Measurements from ENCODE around the gene APCDD1.
"Not testable (repeated sequence)": the region's sequence is repeated elsewhere in the genome, so short reads cannot be mapped to it uniquely, and the experiment has no call there.

The APCDD1 gene

DNA sequence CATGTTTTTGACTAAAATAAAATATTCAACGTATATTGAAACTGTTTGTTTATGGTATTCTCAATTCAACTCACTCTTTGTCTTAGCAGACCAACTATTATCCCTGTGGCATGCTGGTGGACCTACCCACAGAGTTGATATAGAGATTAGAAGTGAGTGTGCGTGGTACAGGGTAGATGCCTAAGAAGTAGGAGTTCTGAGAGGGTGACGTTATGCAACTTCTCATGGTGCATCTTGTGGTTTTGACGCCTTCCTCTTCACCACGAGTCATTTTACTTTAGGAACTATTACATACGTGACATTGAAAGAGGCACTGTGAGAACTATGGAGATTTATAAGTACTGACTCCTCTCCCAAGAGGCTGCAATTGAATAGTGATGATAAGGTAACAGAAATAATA, 44.8 kb downstream of the APCDD1 start:
- peak; percentile 55 for DNase-seq

GRCh38 chr18:10500038-10500437, 45.6 kb downstream of the APCDD1 start:
- DNase-seq, result no peak

DNA sequence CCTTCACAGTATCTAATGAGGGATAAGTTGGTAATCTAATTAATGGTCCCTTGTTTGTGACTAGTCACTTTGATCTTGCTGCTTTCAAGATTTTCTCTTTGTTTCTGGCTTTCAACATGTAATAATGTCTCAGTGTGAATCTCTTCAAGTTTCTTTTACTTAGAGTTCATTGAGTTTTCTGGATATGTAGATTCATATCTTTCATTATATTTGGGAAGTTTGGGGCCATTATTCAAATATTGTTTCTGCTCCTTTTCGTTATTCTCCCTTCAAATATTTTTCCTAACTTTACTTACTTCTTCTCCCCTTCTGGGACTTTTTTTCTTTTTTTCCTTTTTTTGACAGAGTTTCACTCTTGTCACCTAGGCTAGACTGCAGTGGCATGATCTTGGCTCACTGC, 50.3 kb downstream of the APCDD1 start:
- no peak for DNase-seq

DNA sequence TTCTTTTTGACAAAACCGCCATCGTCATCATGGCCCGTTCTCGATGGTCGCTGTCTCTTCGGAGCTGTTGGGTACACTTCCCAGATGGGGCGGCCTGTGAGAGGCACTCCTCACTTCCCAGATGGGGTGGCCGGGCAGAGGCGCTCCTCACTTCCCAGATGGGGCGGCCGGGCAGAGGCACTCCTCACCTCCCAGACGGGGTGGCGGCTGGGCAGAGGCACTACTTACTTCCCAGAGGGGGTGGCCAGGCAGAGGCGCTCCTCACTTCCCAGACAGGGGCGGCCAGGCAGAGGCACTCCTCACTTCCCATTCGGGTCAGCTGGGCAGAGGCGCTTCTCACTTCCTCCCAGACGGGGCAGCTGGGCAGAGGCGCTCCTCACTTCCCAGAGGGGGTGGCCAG, 51.5 kb downstream of the APCDD1 start:
- DNase-seq, result not testable (repeated sequence)

DNA sequence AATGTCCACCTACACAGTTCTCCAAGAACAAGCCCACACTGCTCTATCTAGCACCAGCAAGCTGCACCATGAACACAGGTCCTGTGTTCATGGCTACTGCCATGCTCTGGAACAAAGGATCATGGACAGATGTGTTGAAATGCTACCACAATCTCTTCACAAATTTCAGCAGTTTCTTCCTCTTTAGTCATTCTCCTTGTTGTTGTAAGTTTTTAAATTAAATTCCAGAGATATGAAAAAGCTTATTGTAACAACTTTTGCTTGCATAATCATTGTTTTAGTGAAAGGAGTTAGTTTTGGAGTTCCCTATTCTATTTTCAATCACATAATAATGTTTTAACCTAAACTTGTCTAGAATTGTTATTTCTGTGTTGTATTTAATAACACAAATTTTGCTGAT, 54.2 kb downstream of the APCDD1 start:
- no peak for DNase-seq

- DNase-seq, result peak; percentile 25
These were observed 56.8 kb downstream of the APCDD1 start for GRCh38 chr18:10511236-10511635.

GRCh38 chr18:10514082-10514481, 59.6 kb downstream of the APCDD1 start:
- no peak for DNase-seq

- peak; percentile 46 for DNase-seq
These were observed 60.2 kb downstream of the APCDD1 start for GRCh38 chr18:10514601-10515000.

- DNase-seq, result no peak
These were observed 61.0 kb downstream of the APCDD1 start for GRCh38 chr18:10515456-10515855.

DNA sequence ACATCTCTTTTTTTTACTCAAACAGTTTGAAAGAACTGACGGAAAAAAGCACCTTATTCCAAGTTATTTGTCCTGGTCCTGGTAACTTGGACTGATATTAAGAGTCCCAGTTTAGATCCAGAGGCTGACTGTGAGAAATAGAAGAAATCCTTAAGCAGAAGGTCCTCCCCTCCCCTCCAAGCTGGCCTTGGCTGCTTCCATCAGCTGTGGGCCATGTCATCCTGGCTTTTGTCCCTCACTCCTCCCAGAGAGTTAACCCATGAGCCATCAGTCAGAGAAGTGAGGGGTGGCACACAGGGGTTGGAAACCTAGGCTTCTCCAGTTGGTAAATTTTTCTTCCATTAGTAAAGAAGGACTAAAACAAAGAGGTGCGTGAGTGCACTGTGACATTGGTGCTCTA, 61.6 kb downstream of the APCDD1 start:
- DNase-seq, result no peak

GRCh38 chr18:10518595-10519255, 64.3 kb downstream of the APCDD1 start:
- peak; percentile 63 for DNase-seq

DNA sequence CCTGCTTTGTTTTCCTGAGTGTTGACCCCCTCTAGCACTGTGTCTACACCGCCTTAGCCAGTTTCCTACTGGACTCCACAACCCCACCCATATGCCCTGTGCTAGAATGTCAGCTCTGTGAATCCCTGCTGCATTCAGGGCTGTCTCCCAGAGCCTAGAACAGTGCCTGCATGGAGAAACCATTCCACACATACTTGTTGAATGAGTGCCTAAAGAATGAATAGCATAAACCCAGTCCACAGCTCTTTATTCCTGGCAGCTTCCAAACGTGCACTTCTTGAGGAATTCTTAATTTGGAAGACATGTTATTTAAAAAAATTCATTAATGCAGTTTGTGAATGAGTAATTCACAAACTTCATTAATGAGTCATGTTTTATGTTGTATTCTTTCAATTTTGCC, 64.9 kb downstream of the APCDD1 start:
- peak; percentile 77 for DNase-seq

DNA sequence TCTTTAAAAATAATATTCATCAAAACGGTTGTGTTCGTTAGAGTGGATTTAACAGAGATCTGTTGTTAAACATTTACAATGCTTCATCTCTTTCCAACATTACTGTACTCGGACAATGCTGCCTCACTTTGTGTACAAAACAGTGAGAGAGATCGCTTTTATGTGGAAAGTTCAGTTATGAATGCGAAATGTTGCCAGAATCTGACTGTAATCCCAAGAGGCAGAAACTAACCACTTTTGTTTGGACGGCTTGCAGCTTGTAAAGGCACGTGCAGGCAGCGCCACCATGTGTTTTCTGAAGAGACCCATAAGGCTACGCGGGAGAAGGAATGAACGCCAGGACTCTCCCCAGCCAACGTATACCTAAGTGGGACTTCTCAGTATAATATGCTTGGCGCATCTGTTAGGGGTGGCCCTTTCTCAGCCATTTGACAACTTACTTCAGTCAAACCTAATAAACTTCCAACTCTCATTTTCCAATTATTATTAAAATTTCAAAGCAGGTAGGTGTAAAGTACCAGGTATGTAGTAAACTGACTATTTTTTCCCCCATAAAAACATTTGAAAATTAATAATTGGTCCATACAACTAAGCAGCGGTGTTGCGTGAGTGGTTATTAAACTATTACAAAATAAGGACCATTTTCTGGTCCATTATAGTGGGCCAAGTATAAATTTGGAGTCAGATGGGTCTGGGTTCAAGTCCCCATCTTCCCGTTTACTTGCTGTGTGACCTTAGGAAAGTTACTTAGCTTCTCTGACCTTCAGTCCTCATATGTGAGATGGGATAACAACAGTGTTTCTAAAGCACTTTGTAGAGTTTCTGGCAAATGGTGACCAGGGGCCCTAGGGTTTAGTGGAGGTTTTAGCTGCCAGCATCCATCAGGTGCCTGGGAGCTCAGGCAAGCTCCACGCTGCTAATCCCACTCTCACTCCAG, 65.8 kb downstream of the APCDD1 start:
- peak; percentile 95 for DNase-seq

DNA sequence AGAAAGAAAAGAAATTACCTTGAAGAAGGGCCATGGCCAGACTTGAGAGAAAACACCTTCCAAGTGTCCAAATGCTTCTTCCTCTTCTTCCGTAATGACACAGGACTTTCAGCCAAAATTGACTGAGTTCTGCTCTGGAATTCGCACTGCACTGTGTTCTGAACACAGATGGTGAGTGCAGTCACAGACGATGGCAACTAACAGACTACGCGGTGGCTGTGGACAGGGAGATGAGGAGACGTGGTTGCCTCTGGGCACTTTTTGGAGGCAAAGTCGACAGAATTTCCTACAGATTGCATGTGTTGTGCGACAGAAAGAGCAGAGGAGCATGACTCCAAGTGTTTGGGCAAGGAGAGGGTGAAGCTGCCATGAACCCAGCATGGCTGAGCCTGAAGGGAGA, 67.1 kb downstream of the APCDD1 start:
- no peak for DNase-seq

- peak; percentile 37 for DNase-seq
These were observed 68.1 kb downstream of the APCDD1 start for GRCh38 chr18:10522574-10522973.

DNA sequence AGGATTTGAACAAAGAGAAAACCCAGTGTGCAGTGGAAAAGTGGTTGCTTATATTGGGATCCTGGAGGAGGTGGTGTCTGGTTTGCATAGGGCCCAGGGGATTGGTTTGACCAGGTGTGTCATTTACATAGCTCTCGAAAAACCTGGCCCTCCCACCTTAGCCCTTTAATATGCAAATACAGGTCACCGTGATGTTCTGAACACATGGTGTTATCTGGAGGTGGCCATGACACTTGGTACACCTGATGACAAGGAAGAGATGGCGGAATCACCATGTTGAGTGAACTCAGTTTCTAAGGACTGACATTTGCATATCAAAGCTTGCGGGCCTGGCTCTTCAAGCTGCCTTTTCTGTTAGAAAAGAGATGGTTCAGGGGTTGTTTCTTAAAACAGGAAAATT, 69.1 kb downstream of the APCDD1 start:
- DNase-seq, result no peak

DNA sequence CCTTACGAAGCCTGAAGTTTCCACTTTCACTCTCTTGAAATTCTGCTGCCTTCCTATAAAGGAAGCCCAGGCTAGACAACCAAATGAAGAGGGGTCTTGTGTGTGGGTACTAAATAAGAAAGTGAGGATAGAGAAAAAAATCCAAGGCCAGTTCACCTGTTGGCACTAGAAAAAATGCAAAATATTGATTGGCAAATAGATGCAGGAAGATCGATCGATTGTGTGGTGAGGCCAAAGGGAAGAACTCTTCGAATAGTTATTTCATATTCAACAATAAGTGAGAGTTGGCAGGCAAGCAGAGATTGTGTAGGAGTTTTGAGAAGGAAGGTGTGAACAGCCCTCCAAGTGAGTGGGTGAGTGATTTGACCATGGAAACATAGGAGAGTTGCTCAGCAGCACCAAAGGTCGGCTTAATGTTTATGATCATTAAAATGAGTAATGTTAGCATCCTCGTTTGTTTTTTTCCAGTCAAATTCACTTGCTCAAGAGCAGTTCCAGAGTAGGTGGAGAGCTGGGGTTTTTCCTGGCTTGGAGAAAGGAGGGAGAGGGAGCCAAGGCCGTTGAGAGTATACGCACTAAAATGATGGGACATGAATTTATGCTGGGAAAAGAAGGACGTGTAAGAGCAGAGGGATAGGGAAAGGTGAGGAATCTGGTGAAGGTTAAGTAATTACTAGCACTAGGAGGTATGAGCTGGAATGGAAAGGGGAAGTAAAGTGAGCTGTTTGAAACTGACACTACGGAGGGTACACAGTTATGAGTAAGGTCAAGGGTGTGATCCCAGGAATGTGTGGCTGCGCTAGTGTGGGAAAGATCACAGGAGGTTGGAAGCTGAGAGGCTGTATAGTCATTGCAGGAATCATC, 70.3 kb downstream of the APCDD1 start:
- DNase-seq, result peak; percentile 58

DNA sequence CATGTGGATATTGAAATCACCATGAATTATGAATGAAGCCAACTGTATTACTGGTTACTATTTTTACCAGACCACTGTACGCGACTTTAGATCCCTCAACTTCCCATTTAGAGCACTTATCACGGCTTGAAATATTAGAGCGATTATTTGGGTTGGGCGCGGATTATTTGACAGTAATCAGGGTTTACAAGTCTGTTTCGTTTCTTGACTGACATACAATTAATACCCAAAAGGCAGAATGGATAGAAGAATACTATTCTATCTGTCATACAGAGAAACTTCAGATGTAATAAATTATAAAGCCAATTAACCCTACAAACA, 70.9 kb downstream of the APCDD1 start:
- no peak for DNase-seq

- DNase-seq, result peak; percentile 95
These were observed 71.5 kb downstream of the APCDD1 start, which contains the start of gene NAPG for GRCh38 chr18:10525697-10526560. Gene NAPG, plus strand, starts transcription at chr18:10526027. Its CDS starts 76 bp downstream, at chr18:10526103.

- DNase-seq, result no peak
These were observed 72.1 kb downstream of the APCDD1 start for GRCh38 chr18:10526561-10526949.

DNA sequence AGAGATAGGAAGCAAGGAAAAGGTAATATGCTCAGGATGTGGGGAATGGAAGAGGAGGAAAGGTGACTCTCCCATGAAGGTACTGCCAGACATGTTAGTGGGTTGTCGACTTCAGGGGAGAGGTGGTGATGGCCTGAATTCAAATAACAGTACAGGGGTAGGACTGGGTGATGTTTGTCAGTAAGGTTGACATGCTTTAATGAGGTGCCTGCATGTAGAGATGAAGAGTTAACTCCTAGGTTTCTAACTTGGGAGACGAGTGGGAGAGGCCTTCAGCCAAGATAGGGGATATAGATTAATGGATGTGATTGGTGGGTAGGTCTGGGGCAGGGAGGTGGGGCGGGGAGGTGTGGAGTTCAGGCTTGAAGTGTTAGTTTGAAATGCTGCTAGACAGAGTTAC, 74.0 kb downstream of the APCDD1 start:
- DNase-seq, result no peak

- no peak for DNase-seq
These were observed 75.6 kb downstream of the APCDD1 start for GRCh38 chr18:10530002-10530401.
